Measurements from ENCODE around the gene CCDC74A.

DNA sequence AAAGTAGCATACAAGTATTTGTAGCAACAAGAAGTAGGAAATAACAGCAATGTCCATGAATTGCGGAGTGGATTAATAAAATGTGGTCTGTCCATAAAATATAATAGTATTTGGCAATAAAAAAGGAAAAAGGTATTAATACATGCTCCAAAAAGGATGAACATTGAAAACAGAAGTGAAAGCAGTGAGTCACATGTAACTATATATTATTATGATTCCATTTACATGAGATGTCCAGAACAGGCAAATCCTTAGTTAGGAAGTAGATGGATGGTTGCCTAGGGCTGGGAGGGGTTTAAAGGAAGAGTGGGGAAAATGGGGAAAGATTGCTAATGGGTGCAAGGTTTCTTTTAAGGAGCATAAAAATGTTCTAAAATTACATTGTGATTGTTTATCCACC, 44.5 kb downstream of the CCDC74A start:
- TF ChIP-seq, protein P1, sequence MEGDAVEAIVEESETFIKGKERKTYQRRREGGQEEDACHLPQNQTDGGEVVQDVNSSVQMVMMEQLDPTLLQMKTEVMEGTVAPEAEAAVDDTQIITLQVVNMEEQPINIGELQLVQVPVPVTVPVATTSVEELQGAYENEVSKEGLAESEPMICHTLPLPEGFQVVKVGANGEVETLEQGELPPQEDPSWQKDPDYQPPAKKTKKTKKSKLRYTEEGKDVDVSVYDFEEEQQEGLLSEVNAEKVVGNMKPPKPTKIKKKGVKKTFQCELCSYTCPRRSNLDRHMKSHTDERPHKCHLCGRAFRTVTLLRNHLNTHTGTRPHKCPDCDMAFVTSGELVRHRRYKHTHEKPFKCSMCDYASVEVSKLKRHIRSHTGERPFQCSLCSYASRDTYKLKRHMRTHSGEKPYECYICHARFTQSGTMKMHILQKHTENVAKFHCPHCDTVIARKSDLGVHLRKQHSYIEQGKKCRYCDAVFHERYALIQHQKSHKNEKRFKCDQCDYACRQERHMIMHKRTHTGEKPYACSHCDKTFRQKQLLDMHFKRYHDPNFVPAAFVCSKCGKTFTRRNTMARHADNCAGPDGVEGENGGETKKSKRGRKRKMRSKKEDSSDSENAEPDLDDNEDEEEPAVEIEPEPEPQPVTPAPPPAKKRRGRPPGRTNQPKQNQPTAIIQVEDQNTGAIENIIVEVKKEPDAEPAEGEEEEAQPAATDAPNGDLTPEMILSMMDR (conservative IDR thresholded peaks at IDR 0.05): no peak
- TF ChIP-seq ZFX (IDR thresholded peaks at IDR 0.05): no peak
